ENCODE data around the gene TMEM184A.

Gene TMEM184A

GRCh38 chr7:1550005-1550845 is 5.8 kb downstream of the TMEM184A start:
- DNase-seq: no peak

- DNase-seq: no peak
Measured at GRCh38 chr7:1549357-1550004, 6.5 kb downstream of the TMEM184A start.

- DNase-seq: no peak
Measured at GRCh38 chr7:1548944-1549343, 7.1 kb downstream of the TMEM184A start.

GRCh38 chr7:1548438-1548831 is 7.6 kb downstream of the TMEM184A start:
- DNase-seq: no peak

GRCh38 chr7:1547777-1548437 is 8.1 kb downstream of the TMEM184A start:
- DNase-seq: no peak

- no peak for DNase-seq
Measured at GRCh38 chr7:1546909-1547776, 8.9 kb downstream of the TMEM184A start.

- no peak for DNase-seq
Measured at GRCh38 chr7:1546274-1546908, 9.6 kb downstream of the TMEM184A start.

- no peak for DNase-seq
Measured at GRCh38 chr7:1545417-1546246, 10.4 kb downstream of the TMEM184A start.

GRCh38 chr7:1544896-1545416 is 11.0 kb downstream of the TMEM184A start:
- DNase-seq: no peak

GRCh38 chr7:1544178-1544895 is 11.7 kb downstream of the TMEM184A start:
- DNase-seq: no peak

GRCh38 chr7:1543826-1544177 is 12.2 kb downstream of the TMEM184A start:
- DNase-seq: no peak

GRCh38 chr7:1542841-1543747 is 12.9 kb downstream of the TMEM184A start:
- no peak for DNase-seq

- no peak for DNase-seq
Measured at GRCh38 chr7:1542329-1542728, 13.7 kb downstream of the TMEM184A start.

GRCh38 chr7:1541431-1542162 is 14.4 kb downstream of the TMEM184A start:
- no peak for DNase-seq

- DNase-seq: no peak
Measured at GRCh38 chr7:1540776-1541271, 15.2 kb downstream of the TMEM184A start.

- DNase-seq: no peak
Measured at GRCh38 chr7:1539882-1540775, 15.9 kb downstream of the TMEM184A start.

- no peak for DNase-seq
Measured at GRCh38 chr7:1539181-1539881, 16.7 kb downstream of the TMEM184A start.

Measured in activated T-cell treated with anti-CD3 and anti-CD28 coated beads, Interleukin-2, amount 50 U/mL, for 48 hours (primary cell).